CD4-positive, alpha-beta T cell (primary cell): Measurements from ENCODE around the gene SNU13. TPM values are rescaled to one million over a fixed set of nuclear protein-coding genes. Genes with fewer than 3 reads are reported as not detected.
"Not testable (repeated sequence)": the region's sequence is repeated elsewhere in the genome, so short reads cannot be mapped to it uniquely, and the experiment has no call there.

Experiments
- ATAC-seq: fragments of 200-7000 bp; cut with Tn5 transposase; one replicate; pipeline ENCODE4 v1.10.0; 2022; ENCODE audit warnings: mild to moderate bottlenecking; ENCODE audit not compliant: poor library complexity
- CTCF ChIA-PET: fragments of 350-600 bp; sonication (Branson Sonifier 250); formaldehyde crosslinking; loops from one replicate; lab custom pipeline; 2021; ENCODE audit warnings: antibody characterized with exemption, inconsistent platforms; lab: Charles Lee
- POLR2A ChIA-PET: fragments of 350-600 bp; sonication (Branson Sonifier 250); formaldehyde crosslinking; loops from one replicate; lab custom pipeline; 2021; ENCODE audit warnings: antibody characterized with exemption, inconsistent platforms; lab: Charles Lee
- DNase-seq, 14 experiments: peaks; one replicate each; pipeline ENCODE4 v3.0.0-alpha.2; 2013 to 2020; ENCODE audit warnings: mixed read lengths in 2 of 14
- H3K27ac ChIP-seq, 2 donors: one replicate each; pipeline versions ENCODE4 v1.5.1 to v1.7.0; 2013; ENCODE audit warnings: low read length in 2 of 2, low read depth in 1 of 2, mild to moderate bottlenecking in 1 of 2
- H3K27me3 ChIP-seq, 2 experiments: 1 replicate in 1 of 2; 2 replicates in 1 of 2; pipeline versions ENCODE4 v1.6.1 to v1.7.0; 2013; ENCODE audit warnings: low read length in 2 of 2, control low read depth in 1 of 2, mild to moderate bottlenecking in 1 of 2, moderate library complexity in 1 of 2; ENCODE audit not compliant: insufficient read depth in 2 of 2, control insufficient read depth in 1 of 2
- H3K36me3 ChIP-seq: one replicate; pipeline ENCODE4 v1.6.1; 2013; ENCODE audit warnings: low read length, control low read depth; ENCODE audit not compliant: insufficient read depth
- H3K4me1 ChIP-seq: one replicate; pipeline ENCODE4 v1.6.1; 2013; ENCODE audit warnings: low read length, control low read depth; ENCODE audit not compliant: insufficient read depth
- H3K4me3 ChIP-seq: one replicate; pipeline ENCODE4 v1.5.1; 2013; ENCODE audit warnings: mild to moderate bottlenecking, low read length, moderate library complexity
- H3K9me3 ChIP-seq, 2 experiments: 1 replicate in 1 of 2; 2 replicates in 1 of 2; pipeline versions ENCODE4 v1.6.1 to v1.7.0; 2013; ENCODE audit warnings: low read length in 2 of 2, mild to moderate bottlenecking in 2 of 2, control low read depth in 1 of 2, moderate library complexity in 1 of 2; ENCODE audit not compliant: control insufficient read depth in 1 of 2, insufficient read depth in 1 of 2
- H3K27ac Mint-ChIP-seq: one replicate; pipeline ENCODE4 v1.8.0; 2020; ENCODE audit warnings: mixed read lengths
- H3K27me3 Mint-ChIP-seq: one replicate; pipeline ENCODE4 v1.8.0; 2021; ENCODE audit warnings: mixed read lengths
- H3K36me3 Mint-ChIP-seq: one replicate; pipeline ENCODE4 v1.8.0; 2021; ENCODE audit warnings: low read depth, mixed read lengths
- H3K4me1 Mint-ChIP-seq: one replicate; pipeline ENCODE4 v1.8.0; 2021; ENCODE audit warnings: low read depth, mixed read lengths
- H3K4me3 Mint-ChIP-seq: one replicate; pipeline ENCODE4 v1.8.0; 2020; ENCODE audit warnings: mild to moderate bottlenecking, mixed read lengths
- H3K9me3 Mint-ChIP-seq: one replicate; pipeline ENCODE4 v1.8.0; 2020; ENCODE audit warnings: mixed read lengths
- CTCF ChIP-seq: fragments of 200-600 bp; IDR thresholded peaks from one replicate; pipeline ENCODE4 v1.8.0; 2022; ENCODE audit warnings: antibody characterized with exemption, mild to moderate bottlenecking
- intact Hi-C, 2 experiments: fragments of 100-400 bp; cut with DNase I in 1 of 2; cut with micrococcal nuclease in 1 of 2; formaldehyde crosslinking; loops; one replicate each; pipeline versions ENCODE4 v1.15.1 to v1.9.0; 2023 to 2025; cut with DNase I, micrococcal nuclease
- total RNA-seq, 174 experiments: library from RNA in 2 of 174; stranded (reverse) in 2 of 174; gene quantifications; one replicate each; pipeline ENCODE4 v1.2.3 and lab custom pipeline; 2021 to 2026

Gene SNU13
- total RNA-seq, 2 experiments from 2014 or later: 134 to 140 TPM

GRCh38 chr22:41687901-41688364, 734 bp downstream of the SNU13 start:
- H3K4me3 Mint-ChIP-seq: peak overlapping the region; percentile 96

GRCh38 chr22:41686890-41687289, 1.8 kb downstream of the SNU13 start:
- DNase-seq, H3K27me3 Mint-ChIP-seq, H3K4me3 ChIP-seq, intact Hi-C loops, H3K27ac ChIP-seq, ATAC-seq, H3K9me3 Mint-ChIP-seq, H3K9me3 ChIP-seq, H3K27me3 ChIP-seq, H3K36me3 ChIP-seq: not testable (repeated sequence)
- peaks cover 51% of the 10 kb centered on the region for H3K4me1 Mint-ChIP-seq
- peak overlapping the region; percentile 96 for H3K4me3 Mint-ChIP-seq
- peaks cover 36% of the 10 kb centered on the region for H3K36me3 Mint-ChIP-seq
- ChIA-PET CTCF (interaction anchor here (2.7 to 3.1 kb wide), 2 partner anchors 10 to 20 kb away, joined by 21 to 22 read pairs; no protein-coding TSS in a partner anchor), POLR2A (interaction anchor here (1.0 to 3.4 kb wide), 3 partner anchors 14 to 253 kb away, joined by 3 to 52 read pairs (median 4); no protein-coding TSS in a partner anchor)
- peak overlapping the region; percentile 99 for H3K27ac Mint-ChIP-seq
- peaks cover 48% of the 10 kb centered on the region for H3K4me1 ChIP-seq

More at GRCh38 chr22:41687901-41688364, 734 bp downstream of the SNU13 start:
- peak; percentile 6 for ATAC-seq
- ChIA-PET CTCF (interaction anchor here (0.9 to 3.1 kb wide), 3 partner anchors 9 to 21 kb away, joined by 3 to 22 read pairs (median 21); no protein-coding TSS in a partner anchor), POLR2A (interaction anchor here (0.6 to 3.4 kb wide), 30 partner anchors 8 to 927 kb away, joined by 3 to 63 read pairs (median 4); partner anchors contain the start of genes CCDC134, CENPM, DESI1 and MEI1)
- Mint-ChIP-seq H3K27me3 (no peaks in the 10 kb centered on the region), H3K9me3 (no peaks in the 10 kb centered on the region), H3K36me3 (peaks cover 25% of the 10 kb centered on the region), H3K27ac (peak overlapping the region; percentile 99), H3K4me1 (peaks cover 45% of the 10 kb centered on the region)
- intact Hi-C loops: loop anchor here (1.0 to 2.0 kb wide), 2 partner anchors 22 to 93 kb away; no protein-coding TSS in a partner anchor
- Histone ChIP-seq H3K27ac (peak overlapping the region; percentile 95 to 98), H3K27me3 (no peaks in the 10 kb centered on the region), H3K4me3 (peak overlapping the region; percentile 91), H3K4me1 (peaks cover 43% of the 10 kb centered on the region), H3K9me3 (no peaks in the 10 kb centered on the region), H3K36me3 (no peaks in the 10 kb centered on the region)
- no peak for TF ChIP-seq CTCF
- DNase-seq: peak in 4 of 14 experiments; percentile 21 to 54 (median 42)

GRCh38 chr22:41684194-41684593, 4.5 kb downstream of the SNU13 start:
- Mint-ChIP-seq H3K27ac (peak overlapping the region; percentile 98), H3K9me3 (no peaks in the 10 kb centered on the region), H3K27me3 (no peaks in the 10 kb centered on the region), H3K4me1 (peaks cover 60% of the 10 kb centered on the region), H3K4me3 (peak overlapping the region; percentile 35), H3K36me3 (peaks cover 56% of the 10 kb centered on the region)
- DNase-seq (no peak), ATAC-seq (no peak)
- no peak overlapping the region for H3K4me3 ChIP-seq
- POLR2A ChIA-PET: no interaction called here
- intact Hi-C loops: loop anchor here in 1 of 2 experiments (5.0 kb wide), 1 partner anchor 62 kb away; the partner anchor contains the start of genes DESI1 and XRCC6
- H3K9me3 ChIP-seq: no peaks in the 10 kb centered on the region
- CTCF ChIA-PET: interaction anchor here (1.0 to 1.6 kb wide), 2 partner anchors 13 to 17 kb away, joined by 4 to 6 read pairs; no protein-coding TSS in a partner anchor
- H3K4me1 ChIP-seq: peaks cover 54% of the 10 kb centered on the region
- H3K27me3 ChIP-seq: no peaks in the 10 kb centered on the region
- peaks cover 16% of the 10 kb centered on the region for H3K36me3 ChIP-seq
- no peak for TF ChIP-seq CTCF
- H3K27ac ChIP-seq: no peak overlapping the region
